Trophoblast cell (in vitro differentiated cells and primary cell): ENCODE results near the gene PFDN1.

Source experiments
- DNase-seq, 2 donors: peaks; one replicate each; pipeline ENCODE4 v3.0.0-alpha.2; 2016
- H2AFZ ChIP-seq: 2 replicates; pipeline ENCODE4 v1.6.1; 2013; ENCODE audit warnings: low read length, moderate library complexity, mild to moderate bottlenecking; ENCODE audit not compliant: insufficient read depth, poor library complexity
- H2AK5ac ChIP-seq: 2 replicates; pipeline ENCODE4 v1.6.1; 2013; ENCODE audit warnings: mild to moderate bottlenecking, low read length
- H2BK120ac ChIP-seq: 2 replicates; pipeline ENCODE4 v1.6.1; 2013; ENCODE audit warnings: low read length, mild to moderate bottlenecking, moderate library complexity; ENCODE audit not compliant: insufficient read depth, poor library complexity
- H2BK12ac ChIP-seq: 2 replicates; pipeline ENCODE4 v1.6.1; 2013; ENCODE audit warnings: mild to moderate bottlenecking, low read length, moderate library complexity
- H2BK5ac ChIP-seq: 2 replicates; pipeline ENCODE4 v1.6.1; 2013; ENCODE audit warnings: low read length, low read depth, moderate library complexity, mild to moderate bottlenecking; ENCODE audit not compliant: poor library complexity
- H3K14ac ChIP-seq: 2 replicates; pipeline ENCODE4 v1.6.1; 2013; ENCODE audit warnings: mild to moderate bottlenecking, low read length
- H3K18ac ChIP-seq: 2 replicates; pipeline ENCODE4 v1.6.1; 2013; ENCODE audit warnings: mild to moderate bottlenecking, low read length
- H3K23ac ChIP-seq: 2 replicates; pipeline ENCODE4 v1.6.1; 2013; ENCODE audit warnings: low read length
- H3K27ac ChIP-seq: 2 replicates; pipeline ENCODE4 v1.5.1; 2013; ENCODE audit warnings: low read depth, mild to moderate bottlenecking, inconsistent platforms, low read length, moderate library complexity
- H3K27me3 ChIP-seq: 2 replicates; pipeline ENCODE4 v1.6.1; 2013; ENCODE audit warnings: inconsistent platforms, mild to moderate bottlenecking, low read length, moderate library complexity; ENCODE audit not compliant: insufficient read depth
- H3K36me3 ChIP-seq, 2 experiments: 1 replicate in 1 of 2; 2 replicates in 1 of 2; pipeline ENCODE4 v1.6.1; 2013; ENCODE audit warnings: low read length in 2 of 2, mild to moderate bottlenecking in 2 of 2, moderate library complexity in 1 of 2; ENCODE audit not compliant: insufficient read depth in 2 of 2, control insufficient read depth in 1 of 2
- H3K4ac ChIP-seq: 2 replicates; pipeline ENCODE4 v1.6.1; 2013; ENCODE audit warnings: low read depth, mild to moderate bottlenecking, low read length, moderate library complexity
- H3K4me1 ChIP-seq, 2 experiments: 1 replicate in 1 of 2; 2 replicates in 1 of 2; pipeline ENCODE4 v1.6.1; 2013; ENCODE audit warnings: low read length in 2 of 2, mild to moderate bottlenecking in 2 of 2, moderate library complexity in 1 of 2; ENCODE audit not compliant: insufficient read depth in 2 of 2, control insufficient read depth in 1 of 2
- H3K4me2 ChIP-seq: 2 replicates; pipeline ENCODE4 v1.6.1; 2013; ENCODE audit warnings: inconsistent platforms, mild to moderate bottlenecking, low read length, moderate library complexity
- H3K4me3 ChIP-seq: 2 replicates; pipeline ENCODE4 v1.5.1; 2013; ENCODE audit warnings: mild to moderate bottlenecking, low read depth, low read length, inconsistent platforms
- H3K79me1 ChIP-seq: one replicate; pipeline ENCODE4 v1.6.1; 2013; ENCODE audit warnings: low read length
- H3K79me2 ChIP-seq: 2 replicates; pipeline ENCODE4 v1.6.1; 2013; ENCODE audit warnings: low read length, mild to moderate bottlenecking; ENCODE audit not compliant: control insufficient read depth, insufficient read depth, poor library complexity
- H3K9ac ChIP-seq: 2 replicates; pipeline ENCODE4 v1.6.1; 2013; ENCODE audit warnings: mild to moderate bottlenecking, low read length
- H3K9me3 ChIP-seq: 2 replicates; pipeline ENCODE4 v1.6.1; 2013; ENCODE audit warnings: low read depth, mild to moderate bottlenecking, control low read depth, inconsistent platforms, low read length; ENCODE audit not compliant: insufficient read depth
- H4K12ac ChIP-seq: 2 replicates; pipeline ENCODE4 v1.6.1; 2013; ENCODE audit warnings: low read depth, mild to moderate bottlenecking, low read length, moderate library complexity
- H4K8ac ChIP-seq: 2 replicates; pipeline ENCODE4 v1.6.1; 2013; ENCODE audit warnings: low read depth, mild to moderate bottlenecking, low read length, moderate library complexity
- H4K91ac ChIP-seq: one replicate; pipeline ENCODE4 v1.6.1; 2013; ENCODE audit warnings: low read depth, mild to moderate bottlenecking, low read length, moderate library complexity
- WGBS: extraction: QIAGEN DNeasy Blood & Tissue Kit; methylation state at CpG from one replicate; pipeline ENCODE4 v1.1.7; 2013; ENCODE audit warnings: missing lambda C conversion rate; ENCODE audit not compliant: insufficient read length, insufficient coverage; ENCODE audit errors: extremely low coverage; 5-methylcytosine and 5-hydroxymethylcytosine counted together

The PFDN1 gene

DNA sequence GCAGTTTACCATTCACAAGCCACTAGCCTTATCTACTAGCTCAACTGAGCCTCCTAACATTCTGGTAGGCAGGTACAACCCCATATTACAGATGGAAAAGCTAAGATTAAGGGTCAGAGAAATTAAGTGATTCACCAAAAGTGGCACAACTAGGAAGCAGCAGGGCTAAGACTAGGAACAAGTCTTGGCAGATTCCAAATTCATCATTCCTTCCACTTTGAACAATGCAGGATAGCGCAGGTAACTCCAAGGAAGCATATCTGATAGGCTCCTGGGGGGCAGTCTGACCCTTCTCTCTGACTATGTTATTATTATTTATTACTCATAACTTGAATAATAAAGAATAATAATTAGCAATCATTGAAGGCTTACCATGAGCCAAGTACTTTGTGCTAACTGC lies 35.0 kb upstream of the PFDN1 start:
- Histone ChIP-seq H3K4me2 (no peak overlapping the region), H3K9me3 (no peaks in the 10 kb centered on the region), H3K27me3 (no peaks in the 10 kb centered on the region), H3K36me3 (peaks cover 23 to 37% of the 10 kb centered on the region in 2 experiments), H2BK12ac (no peak overlapping the region), H3K18ac (no peak overlapping the region), H3K4me1 (peaks cover 2 to 5% of the 10 kb centered on the region in 2 experiments), H3K14ac (no peak overlapping the region), H2BK120ac (no peak overlapping the region), H3K4me3 (no peak overlapping the region), H4K12ac (no peak overlapping the region), H3K23ac (no peak overlapping the region), H2BK5ac (no peak overlapping the region), H4K91ac (no peak overlapping the region), H3K79me2 (no peaks in the 10 kb centered on the region), H3K9ac (no peak overlapping the region), H2AK5ac (no peak overlapping the region), H3K79me1 (no peaks in the 10 kb centered on the region), H3K4ac (no peak overlapping the region), H4K8ac (no peak overlapping the region), H3K27ac (no peak overlapping the region), H2AFZ (no peak overlapping the region)
- no CpG with 5 or more reads among the region's 1 CpG for WGBS
- DNase-seq = peak in 1 of 2 donors; percentile 7

DNA sequence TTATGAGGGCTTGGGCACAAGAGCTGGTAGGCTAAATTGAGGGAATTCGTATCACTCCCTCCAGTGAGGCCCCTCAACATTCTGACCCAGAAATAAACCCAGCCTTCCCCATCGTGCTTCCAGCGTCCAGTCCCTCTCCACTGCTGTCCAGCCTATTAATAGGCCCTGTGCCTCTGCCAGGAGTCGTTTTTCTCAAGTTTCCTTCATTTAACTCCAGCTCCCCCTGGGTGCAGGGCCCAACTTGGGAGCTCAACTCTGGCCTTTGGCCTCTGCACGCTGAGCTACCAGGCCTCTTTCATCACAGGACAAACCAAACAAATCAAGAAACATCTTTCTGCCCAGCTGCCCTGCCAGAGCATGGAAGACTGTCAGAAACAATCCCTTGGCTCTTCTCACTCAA lies 33.5 kb upstream of the PFDN1 start:
- Histone ChIP-seq H3K4me1 (peaks cover 2 to 5% of the 10 kb centered on the region in 2 experiments), H2BK12ac (no peak overlapping the region), H2BK5ac (no peak overlapping the region), H4K91ac (no peak overlapping the region), H3K79me1 (no peaks in the 10 kb centered on the region), H3K9ac (no peak overlapping the region), H4K8ac (no peak overlapping the region), H3K14ac (no peak overlapping the region), H2BK120ac (no peak overlapping the region), H3K18ac (no peak overlapping the region), H2AK5ac (no peak overlapping the region), H3K23ac (no peak overlapping the region), H3K36me3 (peaks cover 17 to 30% of the 10 kb centered on the region in 2 experiments), H3K4me2 (no peak overlapping the region), H3K27me3 (no peaks in the 10 kb centered on the region), H3K4me3 (no peak overlapping the region), H3K79me2 (no peaks in the 10 kb centered on the region), H3K27ac (no peak overlapping the region), H3K9me3 (no peaks in the 10 kb centered on the region), H4K12ac (no peak overlapping the region), H2AFZ (no peak overlapping the region), H3K4ac (no peak overlapping the region)
- no peak for DNase-seq
- no CpG with 5 or more reads among the region's 5 CpGs for WGBS

GRCh38 chr5:140331638-140332037 lies 28.7 kb upstream of the PFDN1 start:
- H2BK120ac ChIP-seq = no peak overlapping the region
- H3K9ac ChIP-seq = no peak overlapping the region
- WGBS = no CpG with 5 or more reads among the region's 1 CpG
- no peaks in the 10 kb centered on the region for H3K79me1 ChIP-seq
- no peak overlapping the region for H2BK12ac ChIP-seq
- H2AK5ac ChIP-seq = no peak overlapping the region
- no peak overlapping the region for H4K8ac ChIP-seq
- H3K9me3 ChIP-seq = no peaks in the 10 kb centered on the region
- no peak overlapping the region for H4K91ac ChIP-seq
- no peak overlapping the region for H3K4me3 ChIP-seq
- no peak overlapping the region for H3K4ac ChIP-seq
- H3K4me2 ChIP-seq = no peak overlapping the region
- no peak for DNase-seq
- peaks cover 2% of the 10 kb centered on the region for H3K79me2 ChIP-seq
- no peak overlapping the region for H2BK5ac ChIP-seq
- no peak overlapping the region for H3K23ac ChIP-seq
- H2AFZ ChIP-seq = no peak overlapping the region
- H3K27ac ChIP-seq = no peak overlapping the region
- no peak overlapping the region for H3K14ac ChIP-seq
- H3K18ac ChIP-seq = no peak overlapping the region
- H4K12ac ChIP-seq = no peak overlapping the region
- H3K27me3 ChIP-seq = no peaks in the 10 kb centered on the region
- H3K36me3 ChIP-seq = peaks cover 12 to 24% of the 10 kb centered on the region in 2 experiments
- peaks cover 0 to 6% of the 10 kb centered on the region in 2 experiments for H3K4me1 ChIP-seq

DNA sequence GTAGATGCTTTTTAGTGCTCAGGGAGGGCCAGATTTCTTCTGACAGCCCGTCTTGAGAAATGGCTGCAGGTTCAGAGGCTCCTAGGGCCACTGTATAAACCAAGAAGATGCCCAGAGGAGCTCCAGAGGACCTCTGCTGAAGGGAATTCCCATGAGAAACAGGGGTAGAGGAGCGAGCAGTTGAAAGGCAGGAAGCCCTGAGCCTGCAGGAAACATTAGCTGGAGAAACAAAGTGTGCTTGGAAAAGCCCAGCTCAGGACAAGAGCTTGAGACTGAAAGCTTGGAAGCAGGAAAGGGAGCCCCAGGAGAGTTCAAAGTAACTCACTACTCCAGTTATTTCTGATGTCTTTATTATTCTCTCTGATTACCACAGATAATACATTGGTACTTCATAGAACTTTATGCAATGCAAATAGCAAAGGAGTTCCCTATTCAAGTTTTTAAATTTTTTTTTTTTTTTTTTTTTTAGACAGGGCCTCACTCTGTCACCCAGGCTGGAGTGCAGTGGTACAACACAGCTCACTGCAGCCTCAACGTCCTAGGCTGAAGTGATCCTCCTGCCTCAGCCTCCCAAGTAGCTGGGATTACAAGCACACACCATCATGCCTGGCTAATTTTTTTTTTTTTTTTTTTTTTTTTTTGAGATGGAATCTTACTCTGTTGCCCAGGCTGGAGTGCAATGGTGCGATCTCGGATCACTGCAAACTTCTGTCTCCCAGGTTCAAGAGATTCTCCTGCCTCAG lies 27.0 kb upstream of the PFDN1 start:
- Histone ChIP-seq H3K9ac (no peak overlapping the region), H3K14ac (no peak overlapping the region), H3K36me3 (peaks cover 6 to 15% of the 10 kb centered on the region in 2 experiments), H4K91ac (no peak overlapping the region), H2BK5ac (no peak overlapping the region), H2AK5ac (no peak overlapping the region), H3K27me3 (no peaks in the 10 kb centered on the region), H3K79me2 (peaks cover 2% of the 10 kb centered on the region), H3K23ac (no peak overlapping the region), H3K4me3 (no peak overlapping the region), H2BK12ac (no peak overlapping the region), H2BK120ac (no peak overlapping the region), H3K9me3 (no peaks in the 10 kb centered on the region), H3K79me1 (no peaks in the 10 kb centered on the region), H3K18ac (no peak overlapping the region), H3K4me2 (no peak overlapping the region), H4K12ac (no peak overlapping the region), H4K8ac (no peak overlapping the region), H3K27ac (no peak overlapping the region), H3K4me1 (peaks cover 0 to 6% of the 10 kb centered on the region in 2 experiments), H3K4ac (no peak overlapping the region), H2AFZ (no peak overlapping the region)
- no peak for DNase-seq
- no CpG with 5 or more reads among the region's 5 CpGs for WGBS
